ENCODE data around the gene NFATC2.

The NFATC2 gene

GRCh38 chr20:51393571-51393970, 148.9 kb downstream of the NFATC2 start:
- Histone ChIP-seq H3K9me3 (ENCODE audit: control insufficient read depth, insufficient read depth, low read length) (no peaks in the 10 kb centered on the region), H3K27ac (ENCODE audit: low read depth, low read length) (peak overlapping the region; percentile 17), H3K4me3 (ENCODE audit: low read depth, low read length) (no peak overlapping the region), H3K36me3 (ENCODE audit: control insufficient read depth, insufficient read depth, low read length) (no peaks in the 10 kb centered on the region), H3K9ac (ENCODE audit: low read depth, low read length) (no peak overlapping the region), H3K4me1 (ENCODE audit: control insufficient read depth, insufficient read depth, low read length) (peaks cover 22% of the 10 kb centered on the region), H3K27me3 (ENCODE audit: control insufficient read depth, insufficient read depth, low read length) (peaks cover 1% of the 10 kb centered on the region; the same call in 1 of the 2 replicates)

- peaks cover 3% of the 10 kb centered on the region; the same call in 1 of the 2 replicates for H3K27me3 ChIP-seq (ENCODE audit: control insufficient read depth, insufficient read depth, low read length)
- no peaks in the 10 kb centered on the region for H3K9me3 ChIP-seq (ENCODE audit: control insufficient read depth, insufficient read depth, low read length)
- H3K36me3 ChIP-seq (ENCODE audit: control insufficient read depth, insufficient read depth, low read length), result no peaks in the 10 kb centered on the region
- no peak overlapping the region for H3K27ac ChIP-seq (ENCODE audit: low read depth, low read length)
- H3K9ac ChIP-seq (ENCODE audit: low read depth, low read length), result no peak overlapping the region
- peaks cover 27% of the 10 kb centered on the region for H3K4me1 ChIP-seq (ENCODE audit: control insufficient read depth, insufficient read depth, low read length)
- no peak overlapping the region for H3K4me3 ChIP-seq (ENCODE audit: low read depth, low read length)
These were observed 149.8 kb downstream of the NFATC2 start for GRCh38 chr20:51392614-51393186.

GRCh38 chr20:51391926-51392325, 150.6 kb downstream of the NFATC2 start:
- Histone ChIP-seq H3K4me1 (ENCODE audit: control insufficient read depth, insufficient read depth, low read length) (peaks cover 28% of the 10 kb centered on the region), H3K27ac (ENCODE audit: low read depth, low read length) (no peak overlapping the region), H3K36me3 (ENCODE audit: control insufficient read depth, insufficient read depth, low read length) (no peaks in the 10 kb centered on the region)

GRCh38 chr20:51389543-51390264, 152.8 kb downstream of the NFATC2 start:
- Histone ChIP-seq H3K27me3 (ENCODE audit: control insufficient read depth, insufficient read depth, low read length) (peaks cover 3% of the 10 kb centered on the region; the same call in 1 of the 2 replicates), H3K9ac (ENCODE audit: low read depth, low read length) (no peak overlapping the region), H3K27ac (ENCODE audit: low read depth, low read length) (no peak overlapping the region), H3K4me1 (ENCODE audit: control insufficient read depth, insufficient read depth, low read length) (peaks cover 38% of the 10 kb centered on the region), H3K4me3 (ENCODE audit: low read depth, low read length) (no peak overlapping the region), H3K9me3 (ENCODE audit: control insufficient read depth, insufficient read depth, low read length) (no peaks in the 10 kb centered on the region), H3K36me3 (ENCODE audit: control insufficient read depth, insufficient read depth, low read length) (no peaks in the 10 kb centered on the region)

More at GRCh38 chr20:51391926-51392325, 150.6 kb downstream of the NFATC2 start:
- Histone ChIP-seq H3K4me3 (ENCODE audit: low read depth, low read length) (no peak overlapping the region), H3K9ac (ENCODE audit: low read depth, low read length) (no peak overlapping the region), H3K27me3 (ENCODE audit: control insufficient read depth, insufficient read depth, low read length) (peaks cover 3% of the 10 kb centered on the region; the same call in 1 of the 2 replicates), H3K9me3 (ENCODE audit: control insufficient read depth, insufficient read depth, low read length) (no peaks in the 10 kb centered on the region)

- Histone ChIP-seq H3K4me1 (ENCODE audit: control insufficient read depth, insufficient read depth, low read length) (peaks cover 38% of the 10 kb centered on the region), H3K9ac (ENCODE audit: low read depth, low read length) (no peak overlapping the region), H3K4me3 (ENCODE audit: low read depth, low read length) (no peak overlapping the region)
These were observed 153.6 kb downstream of the NFATC2 start for GRCh38 chr20:51388756-51389542.

GRCh38 chr20:51388227-51388626, 154.3 kb downstream of the NFATC2 start:
- Histone ChIP-seq H3K4me1 (ENCODE audit: control insufficient read depth, insufficient read depth, low read length) (peaks cover 38% of the 10 kb centered on the region), H3K9me3 (ENCODE audit: control insufficient read depth, insufficient read depth, low read length) (no peaks in the 10 kb centered on the region), H3K4me3 (ENCODE audit: low read depth, low read length) (no peak overlapping the region), H3K9ac (ENCODE audit: low read depth, low read length) (no peak overlapping the region), H3K27ac (ENCODE audit: low read depth, low read length) (no peak overlapping the region), H3K36me3 (ENCODE audit: control insufficient read depth, insufficient read depth, low read length) (no peaks in the 10 kb centered on the region), H3K27me3 (ENCODE audit: control insufficient read depth, insufficient read depth, low read length) (peaks cover 3% of the 10 kb centered on the region; the same call in 1 of the 2 replicates)

More at GRCh38 chr20:51388756-51389542, 153.6 kb downstream of the NFATC2 start:
- Histone ChIP-seq H3K9me3 (ENCODE audit: control insufficient read depth, insufficient read depth, low read length) (no peaks in the 10 kb centered on the region), H3K36me3 (ENCODE audit: control insufficient read depth, insufficient read depth, low read length) (no peaks in the 10 kb centered on the region), H3K27ac (ENCODE audit: low read depth, low read length) (no peak overlapping the region), H3K27me3 (ENCODE audit: control insufficient read depth, insufficient read depth, low read length) (peaks cover 3% of the 10 kb centered on the region; the same call in 1 of the 2 replicates)

- H3K9ac ChIP-seq (ENCODE audit: low read depth, low read length), result no peak overlapping the region
- peaks cover 3% of the 10 kb centered on the region; the same call in 1 of the 2 replicates for H3K27me3 ChIP-seq (ENCODE audit: control insufficient read depth, insufficient read depth, low read length)
- H3K27ac ChIP-seq (ENCODE audit: low read depth, low read length), result peak overlapping the region; percentile 22
- H3K36me3 ChIP-seq (ENCODE audit: control insufficient read depth, insufficient read depth, low read length), result no peaks in the 10 kb centered on the region
- no peak overlapping the region for H3K4me3 ChIP-seq (ENCODE audit: low read depth, low read length)
- no peaks in the 10 kb centered on the region for H3K9me3 ChIP-seq (ENCODE audit: control insufficient read depth, insufficient read depth, low read length)
- H3K4me1 ChIP-seq (ENCODE audit: control insufficient read depth, insufficient read depth, low read length), result peaks cover 38% of the 10 kb centered on the region
These were observed 155.2 kb downstream of the NFATC2 start for GRCh38 chr20:51387125-51387875.

GRCh38 chr20:51386586-51386985, 155.9 kb downstream of the NFATC2 start:
- H3K9me3 ChIP-seq (ENCODE audit: control insufficient read depth, insufficient read depth, low read length), result no peaks in the 10 kb centered on the region
- H3K27me3 ChIP-seq (ENCODE audit: control insufficient read depth, insufficient read depth, low read length), result peaks cover 3% of the 10 kb centered on the region; the same call in 1 of the 2 replicates
- peaks cover 38% of the 10 kb centered on the region for H3K4me1 ChIP-seq (ENCODE audit: control insufficient read depth, insufficient read depth, low read length)
- peak overlapping the region; percentile 22 for H3K27ac ChIP-seq (ENCODE audit: low read depth, low read length)
- H3K9ac ChIP-seq (ENCODE audit: low read depth, low read length), result no peak overlapping the region
- H3K36me3 ChIP-seq (ENCODE audit: control insufficient read depth, insufficient read depth, low read length), result no peaks in the 10 kb centered on the region
- H3K4me3 ChIP-seq (ENCODE audit: low read depth, low read length), result no peak overlapping the region

GRCh38 chr20:51385646-51386530, 156.6 kb downstream of the NFATC2 start:
- Histone ChIP-seq H3K27me3 (ENCODE audit: control insufficient read depth, insufficient read depth, low read length) (peaks cover 3% of the 10 kb centered on the region; the same call in 1 of the 2 replicates), H3K4me1 (ENCODE audit: control insufficient read depth, insufficient read depth, low read length) (peaks cover 38% of the 10 kb centered on the region), H3K9ac (ENCODE audit: low read depth, low read length) (no peak overlapping the region), H3K36me3 (ENCODE audit: control insufficient read depth, insufficient read depth, low read length) (no peaks in the 10 kb centered on the region), H3K27ac (ENCODE audit: low read depth, low read length) (no peak overlapping the region), H3K4me3 (ENCODE audit: low read depth, low read length) (no peak overlapping the region), H3K9me3 (ENCODE audit: control insufficient read depth, insufficient read depth, low read length) (no peaks in the 10 kb centered on the region)

- H3K9me3 ChIP-seq (ENCODE audit: control insufficient read depth, insufficient read depth, low read length), result no peaks in the 10 kb centered on the region
- H3K4me3 ChIP-seq (ENCODE audit: low read depth, low read length), result no peak overlapping the region
- no peak overlapping the region for H3K27ac ChIP-seq (ENCODE audit: low read depth, low read length)
- H3K27me3 ChIP-seq (ENCODE audit: control insufficient read depth, insufficient read depth, low read length), result peaks cover 3% of the 10 kb centered on the region; the same call in 1 of the 2 replicates
- H3K4me1 ChIP-seq (ENCODE audit: control insufficient read depth, insufficient read depth, low read length), result peaks cover 29% of the 10 kb centered on the region
- no peak overlapping the region for H3K9ac ChIP-seq (ENCODE audit: low read depth, low read length)
- H3K36me3 ChIP-seq (ENCODE audit: control insufficient read depth, insufficient read depth, low read length), result no peaks in the 10 kb centered on the region
These were observed 157.6 kb downstream of the NFATC2 start for GRCh38 chr20:51384875-51385274.
